Measurements from ENCODE around the gene MYH16.

The MYH16 gene

DNA sequence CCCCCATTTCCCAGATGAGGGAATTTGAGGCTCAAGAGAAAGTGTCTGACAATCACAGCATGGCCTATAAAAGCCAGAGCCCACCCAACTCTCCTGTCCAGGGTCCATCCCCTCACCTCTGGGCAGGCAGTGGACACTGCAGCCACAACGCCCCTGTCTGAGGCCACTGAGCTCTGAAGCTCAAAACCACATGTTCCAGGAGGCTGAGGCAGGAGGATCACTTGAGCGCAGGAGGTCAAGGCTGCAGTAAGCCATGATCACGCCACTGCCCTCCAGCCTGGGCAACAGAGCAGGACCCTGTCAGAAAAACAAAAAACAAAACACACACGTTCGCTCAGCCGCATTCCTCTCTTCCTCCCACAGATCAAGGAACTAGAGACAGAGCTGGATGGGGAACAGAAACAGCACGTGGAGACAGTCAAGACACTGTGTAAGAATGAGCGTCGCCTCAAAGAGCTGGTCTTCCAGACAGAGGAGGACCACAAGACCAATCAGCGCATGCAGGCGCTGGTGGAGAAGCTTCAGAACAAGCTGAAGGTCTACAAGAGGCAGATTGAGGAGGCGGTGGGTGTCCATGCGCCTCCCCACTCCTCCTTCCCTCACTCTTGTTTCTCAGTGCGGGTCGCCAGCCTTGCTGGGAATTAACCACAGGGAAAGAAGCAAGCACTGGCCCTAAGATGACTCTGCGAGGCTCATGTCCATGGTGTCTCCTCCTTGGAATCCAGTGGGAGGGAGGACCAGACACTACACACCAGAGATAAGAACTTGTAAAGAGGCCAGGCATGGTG lies 33.0 kb downstream of the MYH16 start:
- DNase-seq (ENCODE audit: low read depth): no peak
- no peak overlapping the region for H3K4me3 ChIP-seq (ENCODE audit: low read depth, low read length)
- TF ChIP-seq MYC (IDR thresholded peaks at IDR 0.05; ENCODE audit: low read depth, low read length): no peak
- TF ChIP-seq, protein P1, sequence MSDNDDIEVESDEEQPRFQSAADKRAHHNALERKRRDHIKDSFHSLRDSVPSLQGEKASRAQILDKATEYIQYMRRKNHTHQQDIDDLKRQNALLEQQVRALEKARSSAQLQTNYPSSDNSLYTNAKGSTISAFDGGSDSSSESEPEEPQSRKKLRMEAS (IDR thresholded peaks at IDR 0.05; ENCODE audit: low read depth, low read length): no peak
- TF ChIP-seq, protein P2, sequence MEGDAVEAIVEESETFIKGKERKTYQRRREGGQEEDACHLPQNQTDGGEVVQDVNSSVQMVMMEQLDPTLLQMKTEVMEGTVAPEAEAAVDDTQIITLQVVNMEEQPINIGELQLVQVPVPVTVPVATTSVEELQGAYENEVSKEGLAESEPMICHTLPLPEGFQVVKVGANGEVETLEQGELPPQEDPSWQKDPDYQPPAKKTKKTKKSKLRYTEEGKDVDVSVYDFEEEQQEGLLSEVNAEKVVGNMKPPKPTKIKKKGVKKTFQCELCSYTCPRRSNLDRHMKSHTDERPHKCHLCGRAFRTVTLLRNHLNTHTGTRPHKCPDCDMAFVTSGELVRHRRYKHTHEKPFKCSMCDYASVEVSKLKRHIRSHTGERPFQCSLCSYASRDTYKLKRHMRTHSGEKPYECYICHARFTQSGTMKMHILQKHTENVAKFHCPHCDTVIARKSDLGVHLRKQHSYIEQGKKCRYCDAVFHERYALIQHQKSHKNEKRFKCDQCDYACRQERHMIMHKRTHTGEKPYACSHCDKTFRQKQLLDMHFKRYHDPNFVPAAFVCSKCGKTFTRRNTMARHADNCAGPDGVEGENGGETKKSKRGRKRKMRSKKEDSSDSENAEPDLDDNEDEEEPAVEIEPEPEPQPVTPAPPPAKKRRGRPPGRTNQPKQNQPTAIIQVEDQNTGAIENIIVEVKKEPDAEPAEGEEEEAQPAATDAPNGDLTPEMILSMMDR (IDR thresholded peaks at IDR 0.05; ENCODE audit: low read depth, low read length): no peak
- no peak for TF ChIP-seq POLR2A (IDR thresholded peaks at IDR 0.05; ENCODE audit: extremely low read depth, insufficient read length)

DNA sequence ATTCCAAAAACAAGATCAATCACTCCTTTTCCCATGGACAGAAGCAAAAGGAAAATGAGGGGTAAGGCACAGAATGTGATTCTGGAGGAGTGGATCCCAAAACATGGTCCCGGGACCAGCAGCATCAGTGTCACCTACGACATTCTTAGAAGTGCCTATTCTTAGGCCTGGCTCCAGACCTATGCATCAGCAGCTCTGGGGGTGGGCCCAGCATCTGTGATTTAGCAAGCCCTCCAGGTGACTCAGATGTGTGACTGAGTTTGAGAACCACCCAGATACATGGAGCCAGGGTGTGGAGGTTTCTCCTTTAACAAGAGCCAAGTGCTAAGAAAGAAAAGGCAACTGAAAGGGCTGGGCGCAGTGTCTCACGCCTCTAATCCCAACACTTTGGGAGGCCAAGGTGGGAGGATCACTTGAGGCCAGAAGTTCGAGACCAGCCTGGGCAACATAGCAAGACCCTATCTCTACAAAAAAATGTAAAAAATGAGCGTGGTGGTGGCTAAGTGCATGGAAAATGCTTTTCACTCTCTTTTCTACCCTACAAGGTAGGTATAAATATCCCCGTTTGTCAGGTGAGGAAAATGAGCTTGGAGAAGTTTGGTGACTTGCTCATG lies 35.9 kb downstream of the MYH16 start:
- TF ChIP-seq, protein P2 (IDR thresholded peaks at IDR 0.05; ENCODE audit: low read depth, low read length): no peak
- TF ChIP-seq MYC (IDR thresholded peaks at IDR 0.05; ENCODE audit: low read depth, low read length): no peak
- TF ChIP-seq, protein P1 (IDR thresholded peaks at IDR 0.05; ENCODE audit: low read depth, low read length): no peak
- TF ChIP-seq POLR2A (IDR thresholded peaks at IDR 0.05; ENCODE audit: extremely low read depth, insufficient read length): no peak
- no peak overlapping the region for H3K4me3 ChIP-seq (ENCODE audit: low read depth, low read length)
- DNase-seq (ENCODE audit: low read depth): no peak

DNA sequence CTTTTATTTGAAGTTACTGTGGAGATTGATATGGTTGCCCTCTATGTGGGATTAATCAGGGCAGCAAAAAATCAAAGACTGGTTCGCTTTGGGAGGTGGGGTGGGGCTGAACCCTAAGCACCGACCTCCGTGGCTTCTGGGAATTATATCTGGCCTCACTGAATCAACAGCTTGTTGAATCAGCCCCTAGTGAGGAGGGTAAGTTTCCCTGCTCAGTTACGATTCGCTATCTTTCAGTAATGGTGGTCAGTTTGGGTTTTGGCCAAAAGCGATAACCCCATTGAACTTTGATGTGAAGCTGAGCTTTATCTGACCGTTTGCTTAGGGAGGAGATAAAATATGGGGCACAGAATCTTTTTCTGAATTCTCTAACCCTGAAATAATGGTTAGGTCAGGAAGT lies 36.5 kb downstream of the MYH16 start:
- no peak for DNase-seq (ENCODE audit: low read depth)
- TF ChIP-seq, protein P2 (IDR thresholded peaks at IDR 0.05; ENCODE audit: low read depth, low read length): no peak
- TF ChIP-seq, protein P1 (IDR thresholded peaks at IDR 0.05; ENCODE audit: low read depth, low read length): no peak
- no peak for TF ChIP-seq MYC (IDR thresholded peaks at IDR 0.05; ENCODE audit: low read depth, low read length)
- TF ChIP-seq POLR2A (IDR thresholded peaks at IDR 0.05; ENCODE audit: extremely low read depth, insufficient read length): no peak
- no peak overlapping the region for H3K4me3 ChIP-seq (ENCODE audit: low read depth, low read length)

DNA sequence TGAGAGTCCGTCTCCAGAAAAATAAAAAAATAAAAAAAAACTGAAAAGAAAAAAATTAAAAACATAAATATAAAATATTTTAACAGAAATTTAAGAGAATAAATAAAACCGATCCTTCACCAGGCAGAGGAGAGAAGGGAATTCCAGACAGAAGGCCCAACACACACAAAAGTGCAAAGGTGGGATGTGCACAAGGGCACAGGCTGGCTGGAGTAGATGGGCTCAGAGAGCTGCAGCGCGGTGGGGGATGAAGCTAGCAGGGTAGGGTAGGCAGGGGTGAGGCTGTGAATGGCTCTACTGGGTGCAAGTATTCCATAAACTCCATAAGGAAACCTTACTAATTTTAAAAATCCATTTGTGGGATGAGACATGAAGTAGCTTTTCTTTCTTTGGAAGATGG lies 37.4 kb downstream of the MYH16 start:
- TF ChIP-seq POLR2A (IDR thresholded peaks at IDR 0.05; ENCODE audit: extremely low read depth, insufficient read length) (no peak), MYC (IDR thresholded peaks at IDR 0.05; ENCODE audit: low read depth, low read length) (no peak)
- TF ChIP-seq, protein P2 (IDR thresholded peaks at IDR 0.05; ENCODE audit: low read depth, low read length): no peak
- TF ChIP-seq, protein P1 (IDR thresholded peaks at IDR 0.05; ENCODE audit: low read depth, low read length): no peak
- DNase-seq (ENCODE audit: low read depth): no peak
- no peak overlapping the region for H3K4me3 ChIP-seq (ENCODE audit: low read depth, low read length)

DNA sequence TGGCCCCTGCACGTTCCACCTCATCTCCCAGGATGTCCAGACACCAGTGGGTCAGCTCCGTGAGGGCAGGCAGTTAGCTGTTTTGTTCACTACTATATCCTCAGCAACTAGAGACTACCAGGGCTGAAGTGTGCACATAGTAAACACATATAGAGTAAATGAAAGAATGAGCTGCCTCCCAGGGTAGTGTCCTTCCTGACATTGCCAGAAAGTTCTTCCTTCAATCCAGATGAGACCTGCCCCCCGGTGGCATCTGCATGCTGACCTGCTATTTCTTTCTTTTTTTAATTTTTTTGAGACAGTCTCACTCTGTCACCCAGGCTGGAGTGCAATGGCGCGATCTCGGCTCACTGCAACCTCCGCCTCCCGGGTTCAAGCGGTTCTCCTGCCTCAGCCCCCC lies 39.1 kb downstream of the MYH16 start:
- TF ChIP-seq MYC (IDR thresholded peaks at IDR 0.05; ENCODE audit: low read depth, low read length): no peak
- TF ChIP-seq, protein P1 (IDR thresholded peaks at IDR 0.05; ENCODE audit: low read depth, low read length): no peak
- TF ChIP-seq, protein P2 (IDR thresholded peaks at IDR 0.05; ENCODE audit: low read depth, low read length): no peak
- no peak for TF ChIP-seq POLR2A (IDR thresholded peaks at IDR 0.05; ENCODE audit: extremely low read depth, insufficient read length)
- DNase-seq (ENCODE audit: low read depth): no peak
- H3K4me3 ChIP-seq (ENCODE audit: low read depth, low read length): no peak overlapping the region
